ENCODE data around the gene KLHL17. TPM values are rescaled to one million over a fixed set of nuclear protein-coding genes. Genes with fewer than 3 reads are reported as not detected.

KLHL17 gene
- 8.1 and 8.5 TPM in 2 replicates for total RNA-seq

DNA sequence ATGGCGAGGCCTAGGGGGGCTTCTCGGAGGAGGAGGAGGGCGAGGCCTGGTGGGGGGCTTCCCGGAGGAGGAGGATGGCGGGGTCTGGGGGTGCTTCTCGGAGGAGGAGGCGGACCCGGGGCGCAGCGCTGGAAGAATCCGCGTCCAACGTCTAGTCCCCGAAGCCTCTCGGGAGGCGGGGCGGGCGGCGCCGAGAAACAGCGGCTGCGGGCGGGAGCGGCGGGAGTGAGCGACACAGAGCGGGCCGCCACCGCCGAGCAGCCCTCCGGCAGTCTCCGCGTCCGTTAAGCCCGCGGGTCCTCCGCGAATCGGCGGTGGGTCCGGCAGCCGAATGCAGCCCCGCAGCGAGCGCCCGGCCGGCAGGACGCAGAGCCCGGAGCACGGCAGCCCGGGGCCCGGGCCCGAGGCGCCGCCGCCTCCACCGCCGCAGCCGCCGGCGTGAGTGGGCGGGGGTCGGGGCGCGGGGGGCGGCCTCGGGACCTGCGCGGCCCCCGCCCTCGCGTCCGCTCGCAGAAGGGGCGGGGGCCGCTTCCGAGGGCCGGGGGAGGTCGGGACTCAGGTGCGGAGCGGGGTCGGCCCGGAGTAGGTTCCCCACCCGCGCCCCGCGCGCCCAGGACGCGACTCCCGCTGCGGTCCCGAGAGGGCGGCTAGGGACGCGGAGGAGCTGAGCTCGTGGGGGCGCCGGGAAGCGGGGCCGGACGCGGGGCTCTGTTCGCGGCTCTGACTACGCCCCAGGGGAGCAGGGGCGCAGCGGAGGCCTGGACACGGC is at the start of gene KLHL17:
Gene KLHL17, plus strand, starts transcription at position 222 of the 769 bp plus-strand sequence. Its CDS starts 110 bp downstream, at position 332.

DNA sequence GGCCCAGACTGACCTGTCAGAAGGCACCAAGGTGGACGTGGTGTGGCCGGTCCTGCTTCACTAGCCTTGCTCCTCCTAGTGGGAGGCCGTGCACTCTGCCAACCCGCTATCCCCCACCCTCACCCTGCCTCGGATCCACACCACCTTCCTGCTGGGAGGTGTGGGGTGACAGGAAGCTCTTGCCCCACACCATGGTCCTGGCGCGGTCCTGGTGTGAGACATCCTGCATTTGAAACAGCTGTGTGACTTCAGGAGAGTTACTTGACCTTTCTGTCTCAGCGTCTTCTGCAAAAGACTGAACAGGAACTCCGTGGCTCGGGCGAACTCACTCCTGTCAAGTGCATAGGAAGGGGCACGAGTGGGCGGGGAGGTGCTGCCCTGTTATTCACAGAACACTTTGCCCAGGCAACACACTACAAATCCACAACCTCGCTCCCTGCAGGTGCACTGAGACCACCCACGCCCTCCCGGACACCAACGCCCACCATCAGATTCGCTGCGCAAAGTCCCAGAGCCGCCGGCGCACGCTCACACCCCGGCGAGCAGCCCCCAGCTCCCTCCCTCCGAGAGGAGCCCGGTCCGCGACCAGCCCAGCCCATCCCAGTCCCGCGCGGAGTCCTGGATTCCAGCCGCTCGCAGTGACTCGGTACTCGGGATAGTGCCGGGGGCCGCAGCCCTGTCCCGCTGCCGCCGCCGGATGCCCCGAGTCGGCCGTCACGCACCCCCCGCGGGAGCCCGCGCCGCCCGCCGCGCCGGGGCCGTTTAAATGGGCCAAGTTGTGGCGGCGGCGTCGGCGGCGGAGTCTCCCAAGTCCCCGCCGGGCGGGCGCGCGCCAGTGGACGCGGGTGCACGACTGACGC is 37.0 kb upstream of the KLHL17 start, which contains the start of gene SAMD11:
Gene SAMD11, plus strand, starts transcription at position 793 of the 860 bp plus-strand sequence. CDS start 509 bp downstream, outside the sequence.

DNA sequence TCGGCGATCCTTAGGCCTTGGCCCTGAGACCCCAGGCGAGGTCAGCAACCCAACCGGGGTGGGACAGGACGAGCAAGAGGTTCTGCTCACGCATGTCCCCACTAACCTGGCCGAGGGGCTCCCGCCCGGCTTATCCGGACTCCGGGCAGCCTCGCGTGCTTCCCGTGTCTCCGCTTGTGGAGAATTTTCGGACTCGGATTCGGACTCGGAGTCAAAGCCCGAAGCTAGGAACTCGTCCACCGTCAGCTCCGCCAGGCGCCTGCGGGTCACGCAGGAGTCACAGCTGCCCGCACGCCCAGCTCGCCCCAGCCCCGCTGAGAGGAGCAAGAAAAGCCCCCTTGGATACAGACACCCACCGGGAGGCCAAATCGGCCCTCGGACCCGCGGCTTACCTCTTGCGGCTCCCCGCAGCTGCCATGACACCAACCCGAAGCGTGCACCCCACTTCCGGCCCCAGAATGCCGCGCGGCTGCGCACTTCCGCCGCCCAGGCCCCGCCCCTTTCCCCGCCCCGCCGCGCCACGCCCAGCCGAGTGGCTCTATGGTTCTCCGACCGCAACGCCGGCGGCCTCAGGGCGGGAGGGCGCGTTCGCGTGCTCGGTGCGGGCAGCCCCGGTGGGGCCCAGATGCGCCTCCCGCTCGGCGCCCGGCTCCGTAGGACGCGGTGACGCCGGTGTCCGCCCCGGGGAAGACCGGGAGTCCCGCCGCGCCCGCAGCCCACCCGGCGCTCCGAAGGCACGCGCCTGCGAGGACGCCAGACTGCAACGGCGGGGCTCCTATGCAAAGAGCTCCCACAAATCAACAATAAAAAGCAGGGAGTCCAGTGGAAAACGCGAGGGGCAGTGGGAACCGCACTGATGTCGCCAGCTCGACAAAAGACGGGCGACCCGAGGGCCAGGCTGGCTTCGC is 1.3 kb upstream of the KLHL17 start, which contains the start of gene NOC2L:
Gene NOC2L, minus strand, starts transcription at position 434 of the 908 bp plus-strand sequence. Its CDS starts 16 bp downstream, at position 418.

DNA sequence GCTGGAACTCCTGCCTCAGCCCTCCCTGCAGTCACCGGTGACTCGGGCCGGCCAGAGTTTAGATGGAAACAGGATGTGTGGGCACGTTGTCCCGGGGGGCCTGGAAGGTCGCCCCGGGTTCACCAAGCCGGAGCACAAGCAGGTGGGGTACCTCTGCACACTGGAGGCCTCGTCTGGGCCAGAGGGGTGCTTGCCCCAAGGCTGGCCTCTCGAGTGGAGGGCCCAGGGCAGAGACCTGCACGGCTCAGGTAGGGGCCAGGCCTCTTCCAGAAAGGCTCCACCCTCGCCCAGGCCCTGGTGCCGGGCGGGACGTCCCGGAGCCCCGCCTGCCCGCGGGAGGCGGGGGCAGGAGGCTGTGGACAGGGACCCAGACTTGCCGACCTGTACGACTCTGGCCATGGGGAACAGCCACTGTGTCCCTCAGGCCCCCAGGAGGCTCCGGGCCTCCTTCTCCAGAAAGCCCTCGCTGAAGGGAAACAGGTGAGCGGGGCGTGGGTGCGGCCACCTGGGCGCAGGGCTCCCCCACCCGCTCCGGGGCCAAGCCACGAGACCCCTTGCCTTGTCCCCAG is 5.8 kb downstream of the KLHL17 start, which contains the start of gene PLEKHN1:
Gene PLEKHN1, plus strand, starts transcription at position 348 of the 569 bp plus-strand sequence. Its CDS starts 50 bp downstream, at position 398.

DNA sequence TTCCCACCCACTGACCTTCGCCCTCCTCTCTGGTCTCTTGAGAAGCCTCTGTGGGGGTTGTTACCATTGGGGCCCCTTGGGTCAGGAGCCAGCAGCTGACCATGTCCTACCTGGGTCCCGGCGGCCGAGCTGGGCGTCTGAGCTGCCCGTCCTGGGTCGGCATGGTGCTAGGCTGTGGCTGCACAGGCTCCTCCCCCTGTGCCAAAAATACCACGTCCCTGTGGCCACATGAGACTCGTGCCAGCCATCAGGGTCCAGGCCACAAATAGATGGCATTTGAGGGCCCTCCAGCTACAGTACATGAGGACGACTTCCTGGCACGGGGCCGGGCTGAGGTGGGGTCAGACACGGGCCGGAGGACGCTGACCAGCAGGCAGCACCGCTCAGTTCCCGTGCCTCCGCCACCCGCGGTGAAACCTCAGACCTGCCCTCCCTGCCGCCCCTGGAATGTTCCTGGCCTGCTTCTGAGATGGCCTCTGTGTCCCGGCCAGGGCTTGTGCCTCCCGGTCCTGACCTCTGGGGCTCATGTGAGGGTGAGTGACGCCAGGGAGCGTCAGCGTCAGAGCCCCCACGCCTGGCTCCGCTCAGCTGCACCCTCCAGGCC is 21.7 kb downstream of the KLHL17 start, which contains the start of gene PERM1:
Gene PERM1, minus strand, starts transcription at position 139 of the 604 bp plus-strand sequence. CDS start 1,064 bp downstream, outside the sequence.

DNA sequence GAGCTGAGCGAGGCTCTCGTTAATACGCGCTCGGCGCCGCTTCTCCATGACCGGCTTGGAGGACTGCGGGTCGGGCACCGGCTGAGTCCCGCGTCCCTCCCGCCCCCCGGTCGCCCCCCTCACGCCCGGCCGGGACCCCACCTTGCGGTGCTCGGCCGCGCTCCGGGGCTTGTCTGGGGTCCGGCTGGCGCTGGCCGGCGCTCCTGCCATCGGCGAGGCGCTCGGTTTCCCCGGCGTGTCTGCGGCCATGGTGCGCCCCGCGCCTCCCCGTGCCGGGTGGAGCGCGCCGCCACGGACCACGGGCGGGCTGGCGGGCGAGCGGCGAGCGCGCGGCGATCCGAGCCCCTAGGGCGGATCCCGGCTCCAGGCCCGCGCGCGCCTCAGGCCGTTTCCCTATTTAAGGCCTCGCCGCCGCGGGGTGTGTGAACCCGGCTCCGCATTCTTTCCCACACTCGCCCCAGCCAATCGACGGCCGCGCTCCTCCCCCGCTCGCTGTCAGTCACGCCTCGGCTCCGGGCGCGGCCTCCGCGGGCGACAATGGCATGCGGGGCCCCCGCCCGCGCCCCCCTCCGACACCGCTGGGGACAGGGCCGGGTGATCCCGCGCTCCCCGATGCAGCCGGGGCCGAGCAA is 39.5 kb downstream of the KLHL17 start, which contains the start of gene HES4:
Gene HES4, minus strand, starts transcription at position 373 of the 632 bp plus-strand sequence. Its CDS starts 124 bp downstream, at position 249.

DNA sequence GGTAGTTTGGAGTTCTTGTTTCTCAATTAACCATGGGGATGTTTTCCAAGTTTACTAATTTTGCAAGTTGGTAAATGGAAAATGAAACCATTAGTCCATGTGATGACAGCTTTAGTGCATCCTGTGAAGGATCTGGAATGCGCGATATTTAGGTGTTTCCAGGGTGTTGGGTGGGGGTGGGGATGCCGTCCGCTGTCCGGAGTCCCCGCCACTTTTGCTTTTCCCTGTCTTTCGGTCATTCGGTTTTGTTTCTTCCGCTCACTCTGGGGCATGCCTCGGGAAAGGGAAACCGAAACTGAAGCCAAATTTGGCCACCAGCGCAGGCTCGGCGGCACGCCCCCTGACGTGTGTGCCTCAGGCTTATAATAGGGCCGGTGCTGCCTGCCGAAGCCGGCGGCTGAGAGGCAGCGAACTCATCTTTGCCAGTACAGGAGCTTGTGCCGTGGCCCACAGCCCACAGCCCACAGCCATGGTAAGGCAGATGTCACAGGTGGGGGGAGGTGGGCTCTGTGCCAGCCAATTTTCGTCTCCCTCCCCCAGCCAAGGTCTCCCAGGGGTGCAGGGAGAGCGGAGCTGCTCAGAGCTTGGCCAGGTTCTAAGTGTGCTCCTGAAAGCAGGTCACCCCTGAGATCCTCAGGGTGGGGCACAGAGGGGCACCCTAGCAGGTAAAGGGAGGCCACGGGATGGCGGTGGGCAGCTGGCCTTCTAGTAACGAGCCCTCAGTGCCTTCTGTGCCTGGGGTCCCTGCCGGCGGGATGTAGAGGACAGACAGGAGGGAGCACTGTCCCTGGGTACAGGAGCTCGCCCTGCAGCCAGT is 52.9 kb downstream of the KLHL17 start, which contains the start of gene ISG15:
Gene ISG15, plus strand, starts transcription at position 393 of the 817 bp plus-strand sequence. Its CDS starts 77 bp downstream, at position 470.

Other genes with a start within 250 kb of the KLHL17 start
- gene SAMD11, start 36.7 kb upstream of the KLHL17 start, total RNA-seq = 8.5 and 21.4 TPM in 2 replicates
- 66.1 and 68.4 TPM in 2 replicates for gene NOC2L, start 1.3 kb upstream of the KLHL17 start, total RNA-seq
- gene PLEKHN1, start 5.9 kb downstream of the KLHL17 start, total RNA-seq = 0.49 TPM in 1 of 2 replicates, not detected in the other
- gene PERM1, start 21.5 kb downstream of the KLHL17 start, total RNA-seq = not detected in 2 replicates
- 30.8 and 30.9 TPM in 2 replicates for gene HES4, start 39.5 kb downstream of the KLHL17 start, total RNA-seq
- 42.6 and 63.2 TPM in 2 replicates for gene ISG15, start 52.9 kb downstream of the KLHL17 start, total RNA-seq
- gene AGRN, start 59.5 kb downstream of the KLHL17 start, total RNA-seq = 46.4 and 71.8 TPM in 2 replicates
- gene RNF223, start 113.7 kb downstream of the KLHL17 start, total RNA-seq = not detected in 2 replicates
- 8.4 and 16.6 TPM in 2 replicates for gene C1orf159, start 155.5 kb downstream of the KLHL17 start, total RNA-seq
- not detected in 2 replicates for gene TTLL10, start 213.3 kb downstream of the KLHL17 start, total RNA-seq
- gene TNFRSF18, start 246.0 kb downstream of the KLHL17 start, total RNA-seq = not detected in 2 replicates